PC-9 (cell line): ENCODE results near the gene ANO1. TPM values are rescaled to one million over a fixed set of nuclear protein-coding genes. Genes with fewer than 3 reads are reported as not detected.
"Not testable (repeated sequence)": the region's sequence is repeated elsewhere in the genome, so short reads cannot be mapped to it uniquely, and the experiment has no call there.

ENCODE experiments used
- BruUV-seq: library from RNA; stranded (reverse); fragments of 400-500 nt; replicated peaks from 2 replicates; lab custom pipeline; 2021; lab: Mats Ljungman, UMichigan
- CTCF ChIA-PET: fragments of 300-600 bp; sonication (Branson Sonifier 250); formaldehyde crosslinking; loops from one replicate; lab custom pipeline; 2022; ENCODE audit warnings: antibody characterized with exemption; lab: Charles Lee
- POLR2A ChIA-PET: fragments of 300-600 bp; sonication (Branson Sonifier 250); formaldehyde crosslinking; loops from one replicate; lab custom pipeline; 2022; ENCODE audit warnings: antibody characterized with exemption; ENCODE audit not compliant: unreplicated experiment; lab: Charles Lee
- DNase-seq, 2 experiments: peaks; one replicate each; pipeline versions ENCODE4 v3.0.0 to v3.0.0-alpha.2; 2015 to 2022; ENCODE audit warnings: mixed read lengths in 1 of 2
- H2AFZ ChIP-seq: fragments of 200-600 bp; sonication (generic); 2 replicates; pipeline ENCODE4 v1.8.1; 2017; ENCODE audit warnings: antibody characterized with exemption
- H3F3A ChIP-seq: fragments of 200-600 bp; sonication (generic); 2 replicates; pipeline ENCODE4 v1.8.1; 2017; ENCODE audit warnings: antibody characterized with exemption, mild to moderate bottlenecking, low read depth; ENCODE audit not compliant: insufficient read depth
- H3K27ac ChIP-seq: fragments of 200-600 bp; sonication (generic); 2 replicates; pipeline ENCODE4 v1.6.1; 2016; ENCODE audit warnings: mixed run types
- H3K27me3 ChIP-seq: fragments of 200-600 bp; sonication (generic); 2 replicates; pipeline ENCODE4 v1.6.1; 2016; ENCODE audit warnings: low read depth, mixed run types; ENCODE audit not compliant: insufficient read depth
- H3K36me3 ChIP-seq: fragments of 200-600 bp; sonication (generic); 2 replicates; pipeline ENCODE4 v1.6.1; 2016; ENCODE audit warnings: low read depth, mixed run types
- H3K4me1 ChIP-seq: fragments of 200-600 bp; sonication (generic); replicated peaks from 2 replicates; pipeline ENCODE4 v1.6.1; 2016; ENCODE audit warnings: mixed run types; ENCODE audit not compliant: insufficient read depth
- H3K4me2 ChIP-seq: fragments of 200-600 bp; sonication (generic); 2 replicates; pipeline ENCODE4 v1.6.1; 2017; ENCODE audit warnings: mixed run types
- H3K4me3 ChIP-seq: fragments of 200-600 bp; sonication (generic); 2 replicates; pipeline ENCODE4 v1.6.1; 2016; ENCODE audit warnings: mixed run types
- H3K79me2 ChIP-seq: fragments of 200-600 bp; sonication (generic); 2 replicates; pipeline ENCODE4 v1.6.1; 2017; ENCODE audit warnings: low read depth, mixed run types
- H3K9me2 ChIP-seq: fragments of 200-600 bp; sonication (generic); 2 replicates; pipeline ENCODE4 v1.8.1; 2017; ENCODE audit warnings: mild to moderate bottlenecking; ENCODE audit not compliant: insufficient read depth
- H3K9me3 ChIP-seq: fragments of 200-600 bp; sonication (generic); 2 replicates; pipeline ENCODE4 v1.8.1; 2016; ENCODE audit warnings: low read depth; ENCODE audit not compliant: insufficient read depth
- H4K20me1 ChIP-seq: fragments of 200-600 bp; sonication (generic); 2 replicates; pipeline ENCODE4 v1.8.1; 2017; ENCODE audit not compliant: insufficient read depth
- CTCF ChIP-seq: fragments of 200-600 bp; sonication (generic); conservative IDR thresholded peaks from 2 replicates; pipeline ENCODE4 v1.6.1; 2017; ENCODE audit warnings: mixed run types, antibody characterized with exemption, mild to moderate bottlenecking, moderate library complexity
- EZH2 ChIP-seq: fragments of 200-600 bp; sonication (generic); IDR thresholded peaks from 2 replicates; pipeline ENCODE4 v1.8.0; 2017; ENCODE audit warnings: antibody characterized with exemption, low read depth
- intact Hi-C: fragments of 100-400 bp; cut with micrococcal nuclease; formaldehyde crosslinking; loops from one replicate; pipeline ENCODE4 v1.10.0; 2022; ENCODE audit not compliant: unreplicated experiment
- total RNA-seq: library from RNA; stranded (reverse); gene quantifications from 2 replicates; pipeline ENCODE4 v1.2.3, GENCODE V29; 2021

ANO1 gene
- total RNA-seq, 1 experiment from 2014 or later = 107 TPM

- DNase-seq = no peak
- H3K36me3 ChIP-seq = peaks cover 21% of the 10 kb centered on the region
- TF ChIP-seq CTCF (no peak), EZH2 (no peak)
- H3K4me2 ChIP-seq = no peak overlapping the region
- H3K9me3 ChIP-seq = no peaks in the 10 kb centered on the region
- POLR2A ChIA-PET = interaction anchor here (0.6 to 0.7 kb wide), 2 partner anchors 60 to 185 kb away, joined by 5 to 6 read pairs; partner anchors contain the start of gene PPFIA1
- H3K27ac ChIP-seq = no peak overlapping the region
- CTCF ChIA-PET = no interaction called here
- H3K9me2 ChIP-seq = no peaks in the 10 kb centered on the region
- no TSS peak for BruUV-seq
- no peak overlapping the region for H2AFZ ChIP-seq
- peaks cover 49% of the 10 kb centered on the region for H3F3A ChIP-seq
- no peaks in the 10 kb centered on the region for H3K27me3 ChIP-seq
- peaks cover 24% of the 10 kb centered on the region for H3K79me2 ChIP-seq
- peaks cover 45% of the 10 kb centered on the region for H4K20me1 ChIP-seq
- intact Hi-C loops = no loop called here
- no peak overlapping the region for H3K4me3 ChIP-seq
- no peaks in the 10 kb centered on the region for H3K4me1 ChIP-seq
Observed at GRCh38 chr11:70210530-70210929, 132.4 kb downstream of the ANO1 start.

GRCh38 chr11:70212227-70212811 is 134.2 kb downstream of the ANO1 start:
- H3F3A ChIP-seq = peaks cover 34% of the 10 kb centered on the region
- no peak overlapping the region for H3K27ac ChIP-seq
- H3K4me1 ChIP-seq = no peaks in the 10 kb centered on the region
- BruUV-seq = no TSS peak
- no peak overlapping the region for H3K4me3 ChIP-seq
- H3K27me3 ChIP-seq = no peaks in the 10 kb centered on the region
- no peak overlapping the region for H3K4me2 ChIP-seq
- ChIA-PET CTCF (interaction anchor here (0.6 kb wide), 1 partner anchor 14 kb away, joined by 3 read pairs; no protein-coding TSS in a partner anchor), POLR2A (interaction anchor here (0.7 to 0.8 kb wide), 2 partner anchors 34 to 59 kb away, joined by 6 read pairs; no protein-coding TSS in a partner anchor)
- intact Hi-C loops = no loop called here
- no peaks in the 10 kb centered on the region for H3K9me3 ChIP-seq
- TF ChIP-seq CTCF = no peak
- DNase-seq = peak in 1 of 2 experiments; percentile 53
- H3K79me2 ChIP-seq = peaks cover 6% of the 10 kb centered on the region
- peaks cover 27% of the 10 kb centered on the region for H4K20me1 ChIP-seq
- no peaks in the 10 kb centered on the region for H3K9me2 ChIP-seq
- H3K36me3 ChIP-seq = peaks cover 8% of the 10 kb centered on the region; the same call in 1 of the 2 replicates
- no peak overlapping the region for H2AFZ ChIP-seq

GRCh38 chr11:70217388-70217787 is 139.3 kb downstream of the ANO1 start:
- H4K20me1 ChIP-seq, H3K4me3 ChIP-seq, H3K79me2 ChIP-seq, H3F3A ChIP-seq, CTCF ChIA-PET, H3K27me3 ChIP-seq, H3K9me2 ChIP-seq, DNase-seq, POLR2A ChIA-PET, BruUV-seq, H3K36me3 ChIP-seq, H2AFZ ChIP-seq, H3K9me3 ChIP-seq, H3K4me2 ChIP-seq, intact Hi-C loops, H3K27ac ChIP-seq: not testable (repeated sequence)
- H3K4me1 ChIP-seq = peaks cover 10% of the 10 kb centered on the region

GRCh38 chr11:70218076-70218475 is 140.0 kb downstream of the ANO1 start:
- H3K36me3 ChIP-seq, H4K20me1 ChIP-seq, H2AFZ ChIP-seq, H3K4me2 ChIP-seq, intact Hi-C loops, H3K27me3 ChIP-seq, H3F3A ChIP-seq, H3K79me2 ChIP-seq, H3K4me3 ChIP-seq, H3K27ac ChIP-seq, POLR2A ChIA-PET, CTCF ChIA-PET, H3K9me2 ChIP-seq, H3K9me3 ChIP-seq, DNase-seq, BruUV-seq: not testable (repeated sequence)
- H3K4me1 ChIP-seq = peaks cover 10% of the 10 kb centered on the region
